HCT116 (cell line): ENCODE results near the gene LDHA. TPM values are rescaled to one million over a fixed set of nuclear protein-coding genes. Genes with fewer than 3 reads are reported as not detected.

Experiments used
- ATAC-seq: fragments of 200-7000 bp; cut with Tn5 transposase; 2 replicates; pipeline ENCODE4 v1.9.1; 2020; ENCODE audit warnings: mild to moderate bottlenecking, moderate library complexity
- BruUV-seq: library from RNA; stranded (reverse); fragments of 400-500 nt; replicated peaks from 2 replicates; lab custom pipeline; 2021; lab: Mats Ljungman, UMichigan
- CTCF ChIA-PET: fragments of 300-600 bp; sonication (Branson Sonifier 250); formaldehyde crosslinking; loops from one replicate; lab custom pipeline; 2021; ENCODE audit warnings: antibody characterized with exemption; lab: Charles Lee
- POLR2A ChIA-PET: fragments of 300-600, 350-600 bp; sonication (Branson Sonifier 250); formaldehyde crosslinking; loops from one replicate; lab custom pipeline; 2021; ENCODE audit warnings: antibody characterized with exemption; lab: Charles Lee
- RAD21 ChIA-PET, 2 experiments: fragments of 300-600 bp; sonication (Branson Sonifier 250); formaldehyde crosslinking; loops; one replicate each; lab custom pipeline; 2023; ENCODE audit warnings: low total read pairs in 2 of 2; ENCODE audit not compliant: uncharacterized antibody in 2 of 2, unreplicated experiment in 2 of 2, low non-redundant PET in 1 of 2; lab: Charles Lee
- DNase-seq: peaks from one replicate; pipeline ENCODE4 v3.0.0-alpha.2; 2010; ENCODE audit warnings: low read depth, low spot score
- H2AFZ ChIP-seq: fragments of 200-600 bp; shearing (Covaris generic), sonication (generic); 2 replicates; pipeline ENCODE4 v1.6.1; 2017; ENCODE audit warnings: low read depth, mixed run types, mixed read lengths, antibody characterized with exemption, low read length; ENCODE audit not compliant: poor library complexity, severe bottlenecking
- H3K27ac ChIP-seq: 2 replicates; pipeline ENCODE4 v1.5.1; 2012; ENCODE audit warnings: low read depth, low read length
- H3K27me3 ChIP-seq: fragments of 200-600 bp; sonication (generic); 2 replicates; pipeline ENCODE4 v1.6.1; 2016; ENCODE audit warnings: mixed run types, low read length, mixed read lengths; ENCODE audit not compliant: insufficient read depth
- H3K36me3 ChIP-seq, 2 experiments: fragments of 200-500 bp in 1 of 2; fragments of 200-600 bp in 1 of 2; sonication (Bioruptor generic) in 1 of 2; sonication (generic) in 1 of 2; 2 replicates each; pipeline versions ENCODE4 v1.5.1 to v1.6.1; 2014 to 2016; ENCODE audit warnings: low read length in 2 of 2, inconsistent platforms in 1 of 2, mixed read lengths in 1 of 2, mixed run types in 1 of 2; ENCODE audit not compliant: insufficient read depth in 2 of 2, control insufficient read depth in 1 of 2
- H3K4me1 ChIP-seq, 2 experiments: fragments of 200-600 bp in 1 of 2; sonication (generic) in 1 of 2; 2 replicates each; pipeline versions ENCODE4 v1.5.1 to v1.6.1; 2012 to 2017; ENCODE audit warnings: low read length in 2 of 2, inconsistent platforms in 1 of 2, mild to moderate bottlenecking in 1 of 2, mixed read lengths in 1 of 2, mixed run types in 1 of 2, moderate library complexity in 1 of 2; ENCODE audit not compliant: insufficient read depth in 2 of 2, control insufficient read depth in 1 of 2
- H3K4me2 ChIP-seq: fragments of 200-600 bp; sonication (generic); 2 replicates; pipeline ENCODE4 v1.6.1; 2017; ENCODE audit warnings: mixed run types, low read length, mixed read lengths
- H3K4me3 ChIP-seq, 2 experiments: fragments of 200-600 bp in 1 of 2; sonication (generic) in 1 of 2; replicated peaks in 1 of 2; 2 replicates each; pipeline ENCODE4 v1.5.1; 2011 to 2016; ENCODE audit warnings: low read length in 2 of 2, control low read depth in 1 of 2, low read depth in 1 of 2, mild to moderate bottlenecking in 1 of 2, mixed read lengths in 1 of 2, mixed run types in 1 of 2
- H3K79me2 ChIP-seq: fragments of 200-600 bp; sonication (generic); 2 replicates; pipeline ENCODE4 v1.6.1; 2017; ENCODE audit warnings: mild to moderate bottlenecking, mixed run types, low read length, moderate library complexity, mixed read lengths; ENCODE audit not compliant: insufficient read depth
- H3K9ac ChIP-seq: fragments of 200-600 bp; sonication (generic); 2 replicates; pipeline ENCODE4 v1.6.1; 2016; ENCODE audit warnings: low read length, mixed read lengths
- H3K9me2 ChIP-seq: fragments of 200-600 bp; sonication (generic), shearing (Covaris generic); 2 replicates; pipeline ENCODE4 v1.6.1; 2017; ENCODE audit warnings: mixed run types, mild to moderate bottlenecking, moderate library complexity; ENCODE audit not compliant: insufficient read depth
- H3K9me3 ChIP-seq, 2 experiments: fragments of 200-500 bp in 1 of 2; fragments of 200-600 bp in 1 of 2; sonication (Bioruptor generic) in 1 of 2; sonication (generic) in 1 of 2; 2 replicates each; pipeline ENCODE4 v1.6.1; 2014 to 2017; ENCODE audit warnings: low read length in 2 of 2, mixed read lengths in 2 of 2, inconsistent platforms in 1 of 2, low read depth in 1 of 2, mild to moderate bottlenecking in 1 of 2, mixed run types in 1 of 2, moderate library complexity in 1 of 2; ENCODE audit not compliant: control insufficient read depth in 1 of 2, insufficient read depth in 1 of 2
- H4K20me1 ChIP-seq: fragments of 200-600 bp; sonication (generic), shearing (Covaris generic); 2 replicates; pipeline ENCODE4 v1.6.1; 2017; ENCODE audit warnings: mixed run types, mild to moderate bottlenecking, moderate library complexity; ENCODE audit not compliant: insufficient read depth
- CBX3 ChIP-seq: IDR thresholded peaks from 2 replicates; pipeline ENCODE4 v1.6.1; 2012; ENCODE audit warnings: low read depth
- CEBPB ChIP-seq: IDR thresholded peaks from 2 replicates; pipeline ENCODE4 v1.6.1; 2012; ENCODE audit warnings: low read depth
- EGR1 ChIP-seq: IDR thresholded peaks from 2 replicates; pipeline ENCODE4 v1.6.1; 2012; ENCODE audit warnings: low read depth
- ELF1 ChIP-seq: IDR thresholded peaks from 2 replicates; pipeline ENCODE4 v1.6.1; 2012; ENCODE audit warnings: low read depth, borderline replicate concordance
- EZH2phosphoT487 ChIP-seq: fragments of 200-600 bp; IDR thresholded peaks from 2 replicates; pipeline ENCODE4 v1.6.1; 2018; ENCODE audit warnings: antibody characterized with exemption, borderline replicate concordance
- JUND ChIP-seq: IDR thresholded peaks from 2 replicates; pipeline ENCODE4 v1.6.1; 2012
- MAX ChIP-seq: IDR thresholded peaks from 2 replicates; pipeline ENCODE4 v1.6.1; 2012
- POLR2AphosphoS5 ChIP-seq: IDR thresholded peaks from 2 replicates; pipeline ENCODE4 v1.6.1; 2011; ENCODE audit warnings: mild to moderate bottlenecking, low read depth, low read length, moderate library complexity
- RAD21 ChIP-seq: IDR thresholded peaks from 2 replicates; pipeline ENCODE4 v1.6.1; 2012; ENCODE audit warnings: low read depth, mild to moderate bottlenecking
- SP1 ChIP-seq: IDR thresholded peaks from 2 replicates; pipeline ENCODE4 v1.6.1; 2012; ENCODE audit warnings: low read depth
- SRF ChIP-seq: IDR thresholded peaks from 2 replicates; pipeline ENCODE4 v1.6.1; 2012; ENCODE audit warnings: low read depth
- YY1 ChIP-seq: IDR thresholded peaks from 2 replicates; pipeline ENCODE4 v1.6.1; 2011; ENCODE audit warnings: low read length, low read depth, moderate library complexity, mild to moderate bottlenecking; ENCODE audit not compliant: insufficient replicate concordance; ENCODE audit errors: extremely low read depth
- ZBTB33 ChIP-seq: IDR thresholded peaks from 2 replicates; pipeline ENCODE4 v1.6.1; 2011; ENCODE audit warnings: mild to moderate bottlenecking, low read length, moderate library complexity; ENCODE audit not compliant: insufficient replicate concordance; ENCODE audit errors: extremely low read depth
- ZFX ChIP-seq: fragments of 450-650 bp; IDR thresholded peaks from 2 replicates; pipeline ENCODE4 v1.6.1; 2017
- intact Hi-C: fragments of 100-400 bp; cut with micrococcal nuclease; formaldehyde crosslinking; loops from 2 replicates; pipeline ENCODE4 v1.10.0; 2022
- total RNA-seq: library from RNA; stranded (reverse); gene quantifications from one replicate; pipeline ENCODE4 v1.2.1, GENCODE V29; 2021; ENCODE audit not compliant: unreplicated experiment
- TF ChIP-seq, protein P1 (sequence below), 3 experiments: fragments of 200-600 bp in 1 of 3; sonication (generic) in 1 of 3; IDR thresholded peaks in 2 of 3; conservative IDR thresholded peaks in 1 of 3; 2 replicates each; pipeline ENCODE4 v1.5.1; 2012 to 2017; ENCODE audit warnings: low read depth in 2 of 3, low read length in 2 of 3, antibody characterized with exemption in 1 of 3, borderline replicate concordance in 1 of 3, control low read depth in 1 of 3, mild to moderate bottlenecking in 1 of 3, mixed read lengths in 1 of 3, mixed run types in 1 of 3, moderate library complexity in 1 of 3; ENCODE audit not compliant: insufficient read depth in 1 of 3

Gene LDHA
- total RNA-seq, 1 experiment from 2014 or later: 974 TPM

DNA sequence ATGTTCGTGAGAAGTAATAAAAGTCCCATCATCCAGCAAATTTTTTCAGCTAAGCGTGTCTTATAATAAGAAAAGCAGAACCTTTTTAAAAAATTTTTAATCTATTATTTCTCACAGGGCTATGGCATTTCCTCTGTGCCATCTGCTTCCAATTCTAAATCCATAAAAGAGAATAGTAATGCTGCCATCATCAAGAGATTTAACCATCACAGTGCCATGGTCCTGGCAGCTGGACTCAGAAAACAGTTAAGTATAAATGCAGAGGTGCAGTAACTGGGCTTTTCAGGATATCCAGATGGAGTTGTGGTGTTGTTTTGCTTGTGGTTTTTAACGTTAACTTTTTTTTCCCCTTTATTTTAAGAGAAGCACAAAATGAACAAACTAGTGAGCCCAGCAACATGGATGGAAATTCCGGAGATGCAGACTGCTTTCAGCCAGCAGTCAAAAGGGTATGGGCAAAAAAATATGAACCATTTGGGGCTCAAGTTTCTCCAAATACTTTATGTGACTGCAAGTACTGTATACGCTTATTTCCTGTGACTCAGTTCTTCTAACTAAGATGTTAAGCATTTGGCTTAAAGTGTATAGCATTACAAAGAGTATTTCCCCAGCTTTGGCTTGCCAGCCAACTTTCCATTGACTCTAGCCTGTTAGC, 46.8 kb upstream of the LDHA start:
- ChIA-PET POLR2A (no interaction called here), RAD21 (no interaction called here), CTCF (no interaction called here)
- no peak for TF ChIP-seq ELF1
- no peak for TF ChIP-seq EZH2phosphoT487
- no peak for TF ChIP-seq SRF
- no peak for TF ChIP-seq RAD21
- TF ChIP-seq JUND: no peak
- TF ChIP-seq, protein P1, sequence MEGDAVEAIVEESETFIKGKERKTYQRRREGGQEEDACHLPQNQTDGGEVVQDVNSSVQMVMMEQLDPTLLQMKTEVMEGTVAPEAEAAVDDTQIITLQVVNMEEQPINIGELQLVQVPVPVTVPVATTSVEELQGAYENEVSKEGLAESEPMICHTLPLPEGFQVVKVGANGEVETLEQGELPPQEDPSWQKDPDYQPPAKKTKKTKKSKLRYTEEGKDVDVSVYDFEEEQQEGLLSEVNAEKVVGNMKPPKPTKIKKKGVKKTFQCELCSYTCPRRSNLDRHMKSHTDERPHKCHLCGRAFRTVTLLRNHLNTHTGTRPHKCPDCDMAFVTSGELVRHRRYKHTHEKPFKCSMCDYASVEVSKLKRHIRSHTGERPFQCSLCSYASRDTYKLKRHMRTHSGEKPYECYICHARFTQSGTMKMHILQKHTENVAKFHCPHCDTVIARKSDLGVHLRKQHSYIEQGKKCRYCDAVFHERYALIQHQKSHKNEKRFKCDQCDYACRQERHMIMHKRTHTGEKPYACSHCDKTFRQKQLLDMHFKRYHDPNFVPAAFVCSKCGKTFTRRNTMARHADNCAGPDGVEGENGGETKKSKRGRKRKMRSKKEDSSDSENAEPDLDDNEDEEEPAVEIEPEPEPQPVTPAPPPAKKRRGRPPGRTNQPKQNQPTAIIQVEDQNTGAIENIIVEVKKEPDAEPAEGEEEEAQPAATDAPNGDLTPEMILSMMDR (IDR thresholded peaks at IDR 0.05 in 2 of 3, conservative IDR thresholded peaks at IDR 0.05 in 1 of 3; ENCODE audit: borderline replicate concordance in 1 of 3, insufficient read depth in 1 of 3, low read depth in 2 of 3, low read length in 2 of 3): no peak
- no peak for TF ChIP-seq YY1
- no peak for TF ChIP-seq ZBTB33
- TF ChIP-seq CBX3: no peak
- no peak for TF ChIP-seq EGR1
- no peak for TF ChIP-seq SP1
- no peak for TF ChIP-seq ZFX
- TF ChIP-seq CEBPB: no peak
- TF ChIP-seq MAX: no peak
- TF ChIP-seq POLR2AphosphoS5: no peak
- no peaks in the 10 kb centered on the region for H3K9me2 ChIP-seq
- no peaks in the 10 kb centered on the region for H3K79me2 ChIP-seq
- H3K27ac ChIP-seq: no peak overlapping the region
- no peak overlapping the region for H3K4me2 ChIP-seq
- intact Hi-C loops: no loop called here
- no peak for ATAC-seq
- DNase-seq: no peak
- BruUV-seq: no TSS peak
- no peak overlapping the region for H3K9ac ChIP-seq
- H3K4me1 ChIP-seq: 0 out of 4 replicates have a peak, but pooled peaks cover 0 to 3% of the 10 kb centered on the region in 2 experiments
- 0 out of 2 replicates have a peak, but pooled peaks cover 4% of the 10 kb centered on the region for H4K20me1 ChIP-seq
- no peak overlapping the region for H3K4me3 ChIP-seq
- H3K27me3 ChIP-seq: no peaks in the 10 kb centered on the region
- no peak overlapping the region for H2AFZ ChIP-seq
- H3K9me3 ChIP-seq: no peaks in the 10 kb centered on the region
- H3K36me3 ChIP-seq: peaks cover 16 to 24% of the 10 kb centered on the region in 2 experiments
